Measurements from ENCODE around the gene DBNDD2. TPM values are rescaled to one million over a fixed set of nuclear protein-coding genes. Genes with fewer than 3 reads are reported as not detected.

Gene DBNDD2
- total and polyA plus RNA-seq, 2 experiments from 2014 or later: 25.8 to 62.5 TPM

DNA sequence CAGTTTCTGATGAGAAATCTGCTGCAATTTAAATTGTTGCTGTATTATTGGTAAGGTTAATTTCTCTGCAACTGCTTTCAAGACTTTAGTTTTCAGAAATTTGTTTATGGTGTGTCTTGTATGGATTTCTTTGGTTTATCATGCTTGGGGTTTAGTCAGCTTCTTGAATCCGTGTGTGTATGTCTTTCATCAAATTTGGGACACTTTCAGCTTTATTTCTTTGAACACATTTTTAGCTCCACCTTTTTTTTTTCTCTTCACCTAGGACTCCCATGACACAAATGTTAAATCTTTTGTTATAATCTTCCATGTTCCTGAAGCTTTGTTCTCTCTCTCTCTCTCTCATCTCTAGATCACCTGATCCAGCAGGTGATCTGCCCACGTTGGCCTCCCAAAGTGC, 16.5 kb upstream of the DBNDD2 start:
- DNase-seq (ENCODE audit: low spot score) (no peak), ATAC-seq (no peak)
- Mint-ChIP-seq H3K4me3 (no peak overlapping the region), H3K27ac (no peak overlapping the region), H3K4me1 (no peaks in the 10 kb centered on the region), H3K27me3 (ENCODE audit: insufficient read depth, low read depth, poor library complexity) (no peaks in the 10 kb centered on the region), H3K9me3 (no peaks in the 10 kb centered on the region), H3K36me3 (ENCODE audit: low read depth) (no peaks in the 10 kb centered on the region)
- H2AFZ ChIP-seq: no peak overlapping the region
- H3K27ac ChIP-seq (ENCODE audit: low read depth): no peak overlapping the region
- no peaks in the 10 kb centered on the region for H3K36me3 ChIP-seq (ENCODE audit: insufficient read depth)
- H4K20me1 ChIP-seq (replicated peaks; ENCODE audit: insufficient read depth): no peaks in the 10 kb centered on the region
- no peaks in the 10 kb centered on the region for H3F3A ChIP-seq (replicated peaks; ENCODE audit: low read depth)
- H3K79me2 ChIP-seq (replicated peaks; ENCODE audit: insufficient read depth): no peaks in the 10 kb centered on the region
- H3K27me3 ChIP-seq (ENCODE audit: insufficient read depth): no peaks in the 10 kb centered on the region
- no peaks in the 10 kb centered on the region for H3K4me1 ChIP-seq (ENCODE audit: insufficient read depth)
- no peak overlapping the region for H3K4me2 ChIP-seq
- H3K4me3 ChIP-seq: no peak overlapping the region
- TF ChIP-seq NANOG (IDR thresholded peaks at IDR 0.05; ENCODE audit: borderline replicate concordance): no peak
- TF ChIP-seq EZH2 (IDR thresholded peaks at IDR 0.05; ENCODE audit: low read depth, unreplicated experiment): no peak
- no peak for TF ChIP-seq EZH2phosphoT487 (IDR thresholded peaks at IDR 0.05; ENCODE audit: unreplicated experiment)
- H3K9me2 ChIP-seq (ENCODE audit: insufficient read depth): no peaks in the 10 kb centered on the region

GRCh38 chr20:45392733-45393132, 15.4 kb upstream of the DBNDD2 start:
- Histone ChIP-seq H3F3A (replicated peaks; ENCODE audit: low read depth) (no peaks in the 10 kb centered on the region), H3K4me3 (no peak overlapping the region), H3K27me3 (ENCODE audit: insufficient read depth) (no peaks in the 10 kb centered on the region), H3K79me2 (replicated peaks; ENCODE audit: insufficient read depth) (no peaks in the 10 kb centered on the region), H3K27ac (ENCODE audit: low read depth) (no peak overlapping the region), H3K9me2 (ENCODE audit: insufficient read depth) (no peaks in the 10 kb centered on the region), H3K4me1 (ENCODE audit: insufficient read depth) (no peaks in the 10 kb centered on the region), H4K20me1 (replicated peaks; ENCODE audit: insufficient read depth) (no peaks in the 10 kb centered on the region), H3K4me2 (no peak overlapping the region), H2AFZ (no peak overlapping the region), H3K36me3 (ENCODE audit: insufficient read depth) (no peaks in the 10 kb centered on the region)
- Mint-ChIP-seq H3K4me3 (no peak overlapping the region), H3K4me1 (no peaks in the 10 kb centered on the region), H3K36me3 (ENCODE audit: low read depth) (no peaks in the 10 kb centered on the region), H3K27ac (no peak overlapping the region), H3K27me3 (ENCODE audit: insufficient read depth, low read depth, poor library complexity) (no peaks in the 10 kb centered on the region), H3K9me3 (no peaks in the 10 kb centered on the region; the same call in 2 of the 3 replicates)
- TF ChIP-seq, protein P1, sequence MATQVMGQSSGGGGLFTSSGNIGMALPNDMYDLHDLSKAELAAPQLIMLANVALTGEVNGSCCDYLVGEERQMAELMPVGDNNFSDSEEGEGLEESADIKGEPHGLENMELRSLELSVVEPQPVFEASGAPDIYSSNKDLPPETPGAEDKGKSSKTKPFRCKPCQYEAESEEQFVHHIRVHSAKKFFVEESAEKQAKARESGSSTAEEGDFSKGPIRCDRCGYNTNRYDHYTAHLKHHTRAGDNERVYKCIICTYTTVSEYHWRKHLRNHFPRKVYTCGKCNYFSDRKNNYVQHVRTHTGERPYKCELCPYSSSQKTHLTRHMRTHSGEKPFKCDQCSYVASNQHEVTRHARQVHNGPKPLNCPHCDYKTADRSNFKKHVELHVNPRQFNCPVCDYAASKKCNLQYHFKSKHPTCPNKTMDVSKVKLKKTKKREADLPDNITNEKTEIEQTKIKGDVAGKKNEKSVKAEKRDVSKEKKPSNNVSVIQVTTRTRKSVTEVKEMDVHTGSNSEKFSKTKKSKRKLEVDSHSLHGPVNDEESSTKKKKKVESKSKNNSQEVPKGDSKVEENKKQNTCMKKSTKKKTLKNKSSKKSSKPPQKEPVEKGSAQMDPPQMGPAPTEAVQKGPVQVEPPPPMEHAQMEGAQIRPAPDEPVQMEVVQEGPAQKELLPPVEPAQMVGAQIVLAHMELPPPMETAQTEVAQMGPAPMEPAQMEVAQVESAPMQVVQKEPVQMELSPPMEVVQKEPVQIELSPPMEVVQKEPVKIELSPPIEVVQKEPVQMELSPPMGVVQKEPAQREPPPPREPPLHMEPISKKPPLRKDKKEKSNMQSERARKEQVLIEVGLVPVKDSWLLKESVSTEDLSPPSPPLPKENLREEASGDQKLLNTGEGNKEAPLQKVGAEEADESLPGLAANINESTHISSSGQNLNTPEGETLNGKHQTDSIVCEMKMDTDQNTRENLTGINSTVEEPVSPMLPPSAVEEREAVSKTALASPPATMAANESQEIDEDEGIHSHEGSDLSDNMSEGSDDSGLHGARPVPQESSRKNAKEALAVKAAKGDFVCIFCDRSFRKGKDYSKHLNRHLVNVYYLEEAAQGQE (IDR thresholded peaks at IDR 0.05; ENCODE audit: unreplicated experiment): no peak
- TF ChIP-seq ZNF114 (CRISPR knock-in tag; IDR thresholded peaks at IDR 0.05): no peak
- peak; percentile 23 to 45; a peak in 3 of 4 replicates for TF ChIP-seq CTCF (conservative IDR thresholded peaks at IDR 0.05; ENCODE audit: low read depth in 2 of 2)
- TF ChIP-seq JUNB (IDR thresholded peaks at IDR 0.05; ENCODE audit: unreplicated experiment): no peak
- no peak for TF ChIP-seq EZH2phosphoT487 (IDR thresholded peaks at IDR 0.05; ENCODE audit: unreplicated experiment)
- DNase-seq (ENCODE audit: low spot score) (peak; percentile 44), ATAC-seq (peak; percentile 49; the same call in 2 of the 3 replicates)

Measured in GM23338 (cell line).